ENCODE measurements around the gene TESK1. TPM values are rescaled to one million over a fixed set of nuclear protein-coding genes. Genes with fewer than 3 reads are reported as not detected.

Gene TESK1
- total and polyA plus RNA-seq, 2 of the 4 experiments (the other 2 are of a cell fraction): 3.4 to 21.0 TPM

GRCh38 chr9:35557320-35557719 lies 47.7 kb upstream of the TESK1 start:
- Histone ChIP-seq H3K4me1 (ENCODE audit: control insufficient read depth, insufficient read depth, low read length) (peaks cover 10% of the 10 kb centered on the region), H2AK9ac (replicated peaks; ENCODE audit: low read depth, low read length, poor library complexity) (peak overlapping the region; percentile 20), H3K27ac (ENCODE audit: insufficient read depth, low read length) (no peak overlapping the region), H3K14ac (replicated peaks; ENCODE audit: low read depth, low read length) (no peak overlapping the region), H4K20me1 (ENCODE audit: insufficient read depth, low read length) (peaks cover 32% of the 10 kb centered on the region), H3K4me3 (ENCODE audit: insufficient read depth, low read depth, low read length) (no peak overlapping the region), H3K23ac (ENCODE audit: low read depth, low read length) (no peak overlapping the region), H3K9me3 (ENCODE audit: control insufficient read depth, insufficient read depth, low read length) (no peaks in the 10 kb centered on the region), H2BK20ac (ENCODE audit: low read depth, low read length) (no peak overlapping the region), H3K4me2 (ENCODE audit: low read depth, low read length) (no peak overlapping the region), H3K36me3 (ENCODE audit: control insufficient read depth, insufficient read depth, low read length) (peaks cover 66% of the 10 kb centered on the region), H3K79me1 (ENCODE audit: low read depth in 1 of 2, low read length in 2 of 2) (peaks cover 30 to 70% of the 10 kb centered on the region in 2 experiments; a peak in 3 of 4 replicates), H3K9me1 (ENCODE audit: insufficient read depth, low read length) (peaks cover 3% of the 10 kb centered on the region; the same call in 1 of the 2 replicates), H2BK120ac (ENCODE audit: low read depth, low read length) (no peak overlapping the region), H2AK5ac (ENCODE audit: low read depth, low read length) (no peak overlapping the region), H3K56ac (ENCODE audit: extremely low read depth, insufficient read depth, low read length) (no peak overlapping the region), H2BK15ac (ENCODE audit: low read depth, low read length) (no peak overlapping the region), H4K5ac (ENCODE audit: low read depth, low read length) (no peak overlapping the region), H3K27me3 (ENCODE audit: control insufficient read depth, insufficient read depth, low read length) (no peaks in the 10 kb centered on the region), H4K8ac (ENCODE audit: low read depth in 2 of 2, low read length in 2 of 2) (no peak overlapping the region), H4K91ac (ENCODE audit: insufficient read depth, low read depth, low read length) (no peak overlapping the region), H3K9ac (ENCODE audit: low read depth, low read length) (no peak overlapping the region), H3K4ac (ENCODE audit: low read depth, low read length) (no peak overlapping the region), H2AFZ (replicated peaks; ENCODE audit: low read length, poor library complexity) (no peak overlapping the region), H3K18ac (ENCODE audit: low read depth, low read length) (no peak overlapping the region), H2BK5ac (ENCODE audit: low read depth, low read length, poor library complexity, severe bottlenecking) (no peak overlapping the region)
- ChIA-PET POLR2A (ENCODE audit: unreplicated experiment) (no interaction called here), CTCF (no interaction called here)
- no peak for ATAC-seq (ENCODE audit: low read depth)
- DNase-seq: no peak
- TF ChIP-seq ELK1 (IDR thresholded peaks at IDR 0.05; ENCODE audit: borderline replicate concordance, low read depth, low read length): no peak
- TF ChIP-seq SMC3 (IDR thresholded peaks at IDR 0.05; ENCODE audit: low read depth, low read length): no peak
- TF ChIP-seq RCOR1 (IDR thresholded peaks at IDR 0.05; ENCODE audit: insufficient replicate concordance, low read length): no peak
- no peak for TF ChIP-seq MAZ (IDR thresholded peaks at IDR 0.05; ENCODE audit: borderline replicate concordance, low read depth, low read length)
- no peak for TF ChIP-seq BHLHE40 (IDR thresholded peaks at IDR 0.05; ENCODE audit: low read depth, low read length)
- TF ChIP-seq POLR2A (IDR thresholded peaks at IDR 0.05; ENCODE audit: low read depth, low read length): no peak
- TF ChIP-seq FOS (IDR thresholded peaks at IDR 0.05; ENCODE audit: low read depth, low read length): no peak
- TF ChIP-seq RAD21 (IDR thresholded peaks at IDR 0.05; ENCODE audit: low read length): no peak
- no peak for TF ChIP-seq RFX5 (IDR thresholded peaks at IDR 0.05; ENCODE audit: low read depth, low read length)
- TF ChIP-seq CHD1 (IDR thresholded peaks at IDR 0.05; ENCODE audit: low read depth, low read length): no peak
- no peak for TF ChIP-seq CTCF (conservative IDR thresholded peaks at IDR 0.05; ENCODE audit: low read depth, low read length)
- no peak for TF ChIP-seq MXI1 (IDR thresholded peaks at IDR 0.05; ENCODE audit: borderline replicate concordance, low read depth, low read length)
- TF ChIP-seq MAFK (IDR thresholded peaks at IDR 0.05; ENCODE audit: low read depth, low read length): no peak
- TF ChIP-seq USF2 (IDR thresholded peaks at IDR 0.05; ENCODE audit: low read depth, low read length): no peak
- no peak for TF ChIP-seq CEBPB (IDR thresholded peaks at IDR 0.05; ENCODE audit: low read depth, low read length)
- TF ChIP-seq NFE2L2 (IDR thresholded peaks at IDR 0.05; ENCODE audit: low read depth, low read length): no peak
- in situ Hi-C loops (cut with MboI; ENCODE audit: low sequenced_read_pairs): no loop called here
- BruUV-seq (replicated peaks): no TSS peak
- 93% methylated on average over 6 of the region's 6 CpGs; no CpG with 5 or more reads in 1 of the 2 experiments for WGBS, 2 experiments (ENCODE audit: extremely low coverage in 2 of 2, insufficient read length in 1 of 2)
- dilution Hi-C loops (cut with HindIII; ENCODE audit: low sequenced_read_pairs, unreplicated experiment): no loop called here
- intact Hi-C loops (cut with micrococcal nuclease): loop anchor here (10.0 kb wide), 1 partner anchor 283 kb away; no protein-coding TSS in a partner anchor

Measured in IMR-90 (cell line).